Activated CD4-positive, alpha-beta T cell treated with anti-CD3 and anti-CD28 coated beads for 36 hours (primary cell): Measurements from ENCODE around the gene PLA2G4A. TPM values are rescaled to one million over a fixed set of nuclear protein-coding genes. Genes with fewer than 3 reads are reported as not detected.

Source experiments
- ATAC-seq: fragments of 200-7000 bp; cut with Tn5 transposase; one replicate; pipeline ENCODE4 v1.10.0; 2021; ENCODE audit warnings: mild to moderate bottlenecking, moderate library complexity
- CTCF ChIA-PET: fragments of 350-600 bp; sonication (Branson Sonifier 250); formaldehyde crosslinking; loops from one replicate; lab custom pipeline; 2021; ENCODE audit warnings: antibody characterized with exemption; lab: Charles Lee
- POLR2A ChIA-PET: fragments of 350-600 bp; sonication (Branson Sonifier 250); formaldehyde crosslinking; loops from one replicate; lab custom pipeline; 2021; ENCODE audit warnings: antibody characterized with exemption, inconsistent platforms; lab: Charles Lee
- DNase-seq: peaks from one replicate; pipeline ENCODE4 v3.0.0-alpha.2; 2020
- H3K27ac Mint-ChIP-seq: one replicate; pipeline ENCODE4 v1.8.0; 2021; ENCODE audit warnings: mixed read lengths
- H3K27me3 Mint-ChIP-seq: one replicate; pipeline ENCODE4 v1.8.0; 2021; ENCODE audit warnings: mixed read lengths
- H3K36me3 Mint-ChIP-seq: one replicate; pipeline ENCODE4 v1.8.0; 2021; ENCODE audit warnings: low read depth, mixed read lengths
- H3K4me1 Mint-ChIP-seq: one replicate; pipeline ENCODE4 v1.8.0; 2021; ENCODE audit warnings: mixed read lengths
- H3K4me3 Mint-ChIP-seq: one replicate; pipeline ENCODE4 v1.8.0; 2021; ENCODE audit warnings: mild to moderate bottlenecking, moderate library complexity, mixed read lengths
- H3K9me3 Mint-ChIP-seq: one replicate; pipeline ENCODE4 v1.8.0; 2021; ENCODE audit warnings: low read depth, mixed read lengths
- intact Hi-C, 2 experiments: fragments of 100-400 bp; cut with DNase I in 1 of 2; cut with micrococcal nuclease in 1 of 2; formaldehyde crosslinking; loops; one replicate each; pipeline versions ENCODE4 v1.14.2 to v1.15.1; 2022 to 2024; cut with DNase I, micrococcal nuclease
- total RNA-seq, 2 experiments: library from RNA; stranded (reverse); gene quantifications; one replicate each; pipeline ENCODE4 v1.2.3, GENCODE V29; 2021

Gene PLA2G4A
- total RNA-seq, 2 experiments from 2014 or later = 0.53 to 0.62 TPM

- H3K9me3 Mint-ChIP-seq = no peaks in the 10 kb centered on the region
- DNase-seq (no peak), ATAC-seq (no peak)
- peaks cover 5% of the 10 kb centered on the region for H3K27me3 Mint-ChIP-seq
- POLR2A ChIA-PET = no interaction called here
- CTCF ChIA-PET = no interaction called here
- H3K4me3 Mint-ChIP-seq = no peak overlapping the region
- H3K36me3 Mint-ChIP-seq = no peaks in the 10 kb centered on the region
- intact Hi-C loops = no loop called here
- no peak overlapping the region for H3K27ac Mint-ChIP-seq
- peaks cover 2% of the 10 kb centered on the region for H3K4me1 Mint-ChIP-seq
Observed at GRCh38 chr1:186854102-186854501, 25.4 kb downstream of the PLA2G4A start.

- Mint-ChIP-seq H3K9me3 (no peaks in the 10 kb centered on the region), H3K36me3 (no peaks in the 10 kb centered on the region), H3K4me1 (peaks cover 3% of the 10 kb centered on the region), H3K27ac (no peak overlapping the region), H3K27me3 (no peaks in the 10 kb centered on the region), H3K4me3 (no peak overlapping the region)
- ChIA-PET POLR2A (no interaction called here), CTCF (no interaction called here)
- intact Hi-C loops = no loop called here
- DNase-seq (no peak), ATAC-seq (no peak)
Observed at GRCh38 chr1:186858923-186859322, 30.2 kb downstream of the PLA2G4A start.

- no peak for ATAC-seq
- H3K27ac Mint-ChIP-seq = no peak overlapping the region
Observed at GRCh38 chr1:186859995-186860394, 31.2 kb downstream of the PLA2G4A start.

GRCh38 chr1:186864296-186864695 is 35.5 kb downstream of the PLA2G4A start:
- H3K36me3 Mint-ChIP-seq = no peaks in the 10 kb centered on the region
- intact Hi-C loops = no loop called here
- peaks cover 6% of the 10 kb centered on the region for H3K4me1 Mint-ChIP-seq
- ChIA-PET CTCF (no interaction called here), POLR2A (no interaction called here)
- H3K4me3 Mint-ChIP-seq = no peak overlapping the region
- H3K27me3 Mint-ChIP-seq = no peaks in the 10 kb centered on the region
- no peaks in the 10 kb centered on the region for H3K9me3 Mint-ChIP-seq
- ATAC-seq (no peak), DNase-seq (no peak)
- H3K27ac Mint-ChIP-seq = no peak overlapping the region

More at GRCh38 chr1:186859995-186860394, 31.2 kb downstream of the PLA2G4A start:
- Mint-ChIP-seq H3K4me3 (no peak overlapping the region), H3K4me1 (peaks cover 3% of the 10 kb centered on the region), H3K9me3 (no peaks in the 10 kb centered on the region), H3K27me3 (no peaks in the 10 kb centered on the region), H3K36me3 (no peaks in the 10 kb centered on the region)
- ChIA-PET POLR2A (no interaction called here), CTCF (no interaction called here)
- intact Hi-C loops = no loop called here
- no peak for DNase-seq

GRCh38 chr1:186865253-186865652 is 36.5 kb downstream of the PLA2G4A start:
- Mint-ChIP-seq H3K27me3 (no peaks in the 10 kb centered on the region), H3K9me3 (no peaks in the 10 kb centered on the region), H3K4me3 (no peak overlapping the region), H3K36me3 (no peaks in the 10 kb centered on the region), H3K27ac (no peak overlapping the region), H3K4me1 (peaks cover 6% of the 10 kb centered on the region)
- ChIA-PET POLR2A (no interaction called here), CTCF (interaction anchor here (1.3 kb wide), 1 partner anchor 9 kb away, joined by 3 read pairs; no protein-coding TSS in a partner anchor)
- DNase-seq = no peak
- intact Hi-C loops = no loop called here
- no peak for ATAC-seq

- H3K36me3 Mint-ChIP-seq = no peaks in the 10 kb centered on the region
- H3K4me3 Mint-ChIP-seq = no peak overlapping the region
- intact Hi-C loops = no loop called here
- no peaks in the 10 kb centered on the region for H3K27me3 Mint-ChIP-seq
- H3K9me3 Mint-ChIP-seq = no peaks in the 10 kb centered on the region
- ChIA-PET CTCF (interaction anchor here (1.3 kb wide), 1 partner anchor 9 kb away, joined by 3 read pairs; no protein-coding TSS in a partner anchor), POLR2A (no interaction called here)
- no peak for DNase-seq
- H3K27ac Mint-ChIP-seq = no peak overlapping the region
- peaks cover 6% of the 10 kb centered on the region for H3K4me1 Mint-ChIP-seq
- peak; percentile 23 for ATAC-seq
Observed at GRCh38 chr1:186865857-186866256, 37.1 kb downstream of the PLA2G4A start.

GRCh38 chr1:186869526-186870228 is 40.9 kb downstream of the PLA2G4A start:
- intact Hi-C loops = no loop called here
- no peaks in the 10 kb centered on the region for H3K36me3 Mint-ChIP-seq
- DNase-seq (no peak), ATAC-seq (no peak)
- H3K4me1 Mint-ChIP-seq = peaks cover 6% of the 10 kb centered on the region
- H3K4me3 Mint-ChIP-seq = no peak overlapping the region
- no peaks in the 10 kb centered on the region for H3K9me3 Mint-ChIP-seq
- H3K27me3 Mint-ChIP-seq = no peaks in the 10 kb centered on the region
- no peak overlapping the region for H3K27ac Mint-ChIP-seq
- ChIA-PET CTCF (no interaction called here), POLR2A (no interaction called here)

GRCh38 chr1:186871784-186872183 is 43.0 kb downstream of the PLA2G4A start:
- no peaks in the 10 kb centered on the region for H3K27me3 Mint-ChIP-seq
- intact Hi-C loops = no loop called here
- DNase-seq (no peak), ATAC-seq (no peak)
- H3K4me3 Mint-ChIP-seq = no peak overlapping the region
- no peaks in the 10 kb centered on the region for H3K9me3 Mint-ChIP-seq
- no peak overlapping the region for H3K27ac Mint-ChIP-seq
- ChIA-PET CTCF (interaction anchor here (0.6 kb wide), 1 partner anchor 122 kb away, joined by 3 read pairs; no protein-coding TSS in a partner anchor), POLR2A (no interaction called here)
- no peaks in the 10 kb centered on the region for H3K36me3 Mint-ChIP-seq
- no peaks in the 10 kb centered on the region for H3K4me1 Mint-ChIP-seq

- Mint-ChIP-seq H3K36me3 (no peaks in the 10 kb centered on the region), H3K4me3 (no peak overlapping the region), H3K27ac (no peak overlapping the region), H3K27me3 (no peaks in the 10 kb centered on the region), H3K4me1 (no peaks in the 10 kb centered on the region), H3K9me3 (no peaks in the 10 kb centered on the region)
- DNase-seq (no peak), ATAC-seq (no peak)
- intact Hi-C loops = no loop called here
- CTCF ChIA-PET = interaction anchor here (0.6 kb wide), 1 partner anchor 121 kb away, joined by 3 read pairs; no protein-coding TSS in a partner anchor
- POLR2A ChIA-PET = no interaction called here
Observed at GRCh38 chr1:186872291-186872690, 43.5 kb downstream of the PLA2G4A start.

- intact Hi-C loops = no loop called here
- no peak for ATAC-seq
Observed at GRCh38 chr1:186873687-186874086, 44.9 kb downstream of the PLA2G4A start.

GRCh38 chr1:186875896-186876835 is 47.4 kb downstream of the PLA2G4A start:
- H3K36me3 Mint-ChIP-seq = no peaks in the 10 kb centered on the region
- ATAC-seq = no peak
- H3K4me1 Mint-ChIP-seq = no peaks in the 10 kb centered on the region
- ChIA-PET POLR2A (no interaction called here), CTCF (interaction anchor here (0.9 kb wide), 1 partner anchor 196 kb away, joined by 3 read pairs; the partner anchor contains the start of gene PTGS2)
- H3K27ac Mint-ChIP-seq = no peak overlapping the region
- intact Hi-C loops = no loop called here
- H3K9me3 Mint-ChIP-seq = no peaks in the 10 kb centered on the region
- no peak overlapping the region for H3K4me3 Mint-ChIP-seq
- no peak for DNase-seq
- H3K27me3 Mint-ChIP-seq = peaks cover 3% of the 10 kb centered on the region

More at GRCh38 chr1:186873687-186874086, 44.9 kb downstream of the PLA2G4A start:
- H3K4me1 Mint-ChIP-seq = no peaks in the 10 kb centered on the region
- no peaks in the 10 kb centered on the region for H3K36me3 Mint-ChIP-seq
- no peaks in the 10 kb centered on the region for H3K9me3 Mint-ChIP-seq
- CTCF ChIA-PET = no interaction called here
- H3K27ac Mint-ChIP-seq = no peak overlapping the region
- POLR2A ChIA-PET = no interaction called here
- no peaks in the 10 kb centered on the region for H3K27me3 Mint-ChIP-seq
- no peak for DNase-seq
- no peak overlapping the region for H3K4me3 Mint-ChIP-seq
